B cell (primary cell): ENCODE data around the gene SHQ1. TPM values are rescaled to one million over a fixed set of nuclear protein-coding genes. Genes with fewer than 3 reads are reported as not detected.

ENCODE experiments used
- ATAC-seq: fragments of 200-7000 bp; cut with Tn5 transposase; one replicate; pipeline ENCODE4 v1.10.0; 2021; ENCODE audit warnings: low read depth, mild to moderate bottlenecking, moderate number of reproducible peaks, moderate library complexity
- CTCF ChIA-PET: fragments of 350-600 bp; sonication (Branson Sonifier 250); formaldehyde crosslinking; loops from one replicate; lab custom pipeline; 2021; ENCODE audit warnings: antibody characterized with exemption, inconsistent platforms; lab: Charles Lee
- POLR2A ChIA-PET: fragments of 350-600 bp; sonication (Branson Sonifier 250); formaldehyde crosslinking; loops from one replicate; lab custom pipeline; 2021; ENCODE audit warnings: antibody characterized with exemption; lab: Charles Lee
- DNase-seq: peaks from one replicate; pipeline ENCODE4 v3.0.0; 2013
- H2AFZ ChIP-seq: 2 replicates; pipeline ENCODE4 v1.6.1; 2012; ENCODE audit warnings: mild to moderate bottlenecking, low read depth, low read length; ENCODE audit not compliant: insufficient read depth, poor library complexity, severe bottlenecking
- H3K27ac ChIP-seq, 2 donors: 1 replicate in 1 of 2; 2 replicates in 1 of 2; pipeline ENCODE4 v1.5.1; 2012 to 2013; ENCODE audit warnings: low read length in 2 of 2, mild to moderate bottlenecking in 2 of 2, moderate library complexity in 1 of 2
- H3K27me3 ChIP-seq, 4 experiments: fragments of 200-600 bp in 1 of 4; sonication (generic) in 1 of 4; replicated peaks in 1 of 4; 1 replicate in 2 of 4; 2 replicates in 2 of 4; pipeline versions ENCODE4 v1.6.1 to v1.7.0; 2013 to 2016; ENCODE audit warnings: low read length in 3 of 4, mild to moderate bottlenecking in 2 of 4, mixed read lengths in 1 of 4, moderate library complexity in 1 of 4; ENCODE audit not compliant: insufficient read depth in 4 of 4, control insufficient read depth in 3 of 4; ENCODE audit errors: control extremely low read depth in 1 of 4
- H3K36me3 ChIP-seq, 2 experiments: replicated peaks in 1 of 2; 1 replicate in 1 of 2; 2 replicates in 1 of 2; pipeline versions ENCODE4 v1.6.1 to v1.7.1; 2013; ENCODE audit warnings: low read length in 1 of 2; ENCODE audit not compliant: insufficient read depth in 2 of 2, control insufficient read depth in 1 of 2; ENCODE audit errors: control extremely low read depth in 1 of 2, extremely low read depth in 1 of 2
- H3K4me1 ChIP-seq, 2 donors: fragments of 200-600 bp in 1 of 2; sonication (generic) in 1 of 2; 1 replicate in 1 of 2; 2 replicates in 1 of 2; pipeline versions ENCODE4 v1.5.1 to v1.6.1; 2013 to 2017; ENCODE audit warnings: low read length in 2 of 2; ENCODE audit not compliant: control insufficient read depth in 2 of 2, insufficient read depth in 2 of 2
- H3K4me2 ChIP-seq: replicated peaks from 2 replicates; pipeline ENCODE3; 2012; ENCODE audit warnings: mild to moderate bottlenecking, low read depth, low read length; ENCODE audit not compliant: poor library complexity, severe bottlenecking
- H3K4me3 ChIP-seq, 5 experiments: fragments of 200-600 bp in 1 of 5; sonication (generic) in 1 of 5; 1 replicate in 3 of 5; 2 replicates in 2 of 5; pipeline versions ENCODE4 v1.5.1 to v1.7.0; 2011 to 2016; ENCODE audit warnings: low read length in 4 of 5, mild to moderate bottlenecking in 4 of 5, low read depth in 2 of 5, control low read depth in 1 of 5, moderate library complexity in 1 of 5; ENCODE audit not compliant: insufficient read depth in 1 of 5; ENCODE audit errors: control extremely low read depth in 1 of 5, extremely low read depth in 1 of 5
- H3K79me2 ChIP-seq: fragments of 200-600 bp; sonication (generic); one replicate; pipeline ENCODE4 v1.6.0; 2016; ENCODE audit warnings: low read length; ENCODE audit not compliant: control insufficient read depth, insufficient read depth
- H3K9ac ChIP-seq: fragments of 200-600 bp; sonication (generic); 2 replicates; pipeline ENCODE4 v1.6.1; 2017; ENCODE audit warnings: mild to moderate bottlenecking, low read length, moderate library complexity
- H3K9me3 ChIP-seq, 3 donors: one replicate each; pipeline versions ENCODE4 v1.6.1 to v1.7.1; 2013; ENCODE audit warnings: low read length in 2 of 3; ENCODE audit not compliant: control insufficient read depth in 2 of 3, insufficient read depth in 1 of 3; ENCODE audit errors: control extremely low read depth in 1 of 3
- H4K20me1 ChIP-seq: 2 replicates; pipeline ENCODE4 v1.6.0; 2012; ENCODE audit warnings: mild to moderate bottlenecking, low read length; ENCODE audit not compliant: insufficient read depth, control insufficient read depth, poor library complexity, severe bottlenecking
- H3K27ac Mint-ChIP-seq: one replicate; pipeline ENCODE4 v1.8.0; 2021; ENCODE audit warnings: mixed read lengths
- H3K27me3 Mint-ChIP-seq: one replicate; pipeline ENCODE4 v1.8.0; 2021; ENCODE audit warnings: mixed read lengths
- H3K4me1 Mint-ChIP-seq: one replicate; pipeline ENCODE4 v1.8.0; 2021; ENCODE audit warnings: mixed read lengths
- H3K4me3 Mint-ChIP-seq: one replicate; pipeline ENCODE4 v1.8.0; 2021; ENCODE audit warnings: mixed read lengths
- H3K9me3 Mint-ChIP-seq: one replicate; pipeline ENCODE4 v1.8.0; 2022; ENCODE audit warnings: mixed read lengths; ENCODE audit not compliant: insufficient read depth
- CTCF ChIP-seq: fragments of 200-600 bp; IDR thresholded peaks from one replicate; pipeline ENCODE4 v1.8.0; 2022; ENCODE audit warnings: antibody characterized with exemption, mild to moderate bottlenecking
- EZH2 ChIP-seq: IDR thresholded peaks from 2 replicates; pipeline ENCODE4 v1.6.1; 2012; ENCODE audit warnings: borderline replicate concordance, low read depth, mild to moderate bottlenecking, moderate library complexity, low read length; ENCODE audit not compliant: insufficient read depth, poor library complexity, severe bottlenecking
- WGBS: methylation state at CpG from one replicate; pipeline ENCODE4 v1.1.5; 2013; ENCODE audit warnings: missing lambda C conversion rate; ENCODE audit not compliant: insufficient coverage; 5-methylcytosine and 5-hydroxymethylcytosine counted together
- intact Hi-C: fragments of 100-400 bp; cut with micrococcal nuclease; formaldehyde crosslinking; loops from one replicate; pipeline ENCODE4 v1.10.0; 2022
- polyA plus RNA-seq: library from polyadenylated mRNA; depleted of rRNA; stranded (reverse); fragments of >200 nt; gene quantifications from 2 replicates; pipeline ENCODE4 v1.2.3, GENCODE V29; 2012
- total RNA-seq, 2 donors: library from RNA; stranded (reverse); fragments of 120-200 nt in 1 of 2; gene quantifications; 1 replicate in 1 of 2; 2 replicates in 1 of 2; pipeline versions ENCODE4 v1.2.3 to v1.2.4, GENCODE V29; 2013 to 2022

Gene SHQ1
- total and polyA plus RNA-seq, 2 donors (not counting 1 experiment from before 2014, with no cell fraction given) = 3.6 to 32.0 TPM

- CTCF ChIA-PET = interaction anchor here (0.6 to 1.2 kb wide), 3 partner anchors 148 to 1084 kb away, joined by 3 to 9 read pairs (median 6); no protein-coding TSS in a partner anchor
- WGBS = no CpG with 5 or more reads among the region's 3 CpGs
- no peak for ATAC-seq
Measured at GRCh38 chr3:72814308-72814707, 33.9 kb downstream of the SHQ1 start.

GRCh38 chr3:72812201-72812600, 36.0 kb downstream of the SHQ1 start:
- Histone ChIP-seq H3K4me3 (no peak overlapping the region), H3K4me1 (peaks cover 2 to 5% of the 10 kb centered on the region in 2 donors), H3K9me3 (no peaks in the 10 kb centered on the region), H3K79me2 (no peaks in the 10 kb centered on the region), H2AFZ (no peak overlapping the region), H3K9ac (no peak overlapping the region), H4K20me1 (no peaks in the 10 kb centered on the region), H3K27me3 (no peaks in the 10 kb centered on the region), H3K27ac (no peak overlapping the region), H3K4me2 (no peak overlapping the region), H3K36me3 (peaks cover 0 to 2% of the 10 kb centered on the region in 2 experiments)
- ChIA-PET CTCF (interaction anchor here (1.3 to 3.2 kb wide), 3 partner anchors 10 to 1082 kb away, joined by 3 to 16 read pairs (median 11); no protein-coding TSS in a partner anchor), POLR2A (no interaction called here)
- Mint-ChIP-seq H3K4me3 (no peak overlapping the region), H3K27ac (no peak overlapping the region), H3K27me3 (no peaks in the 10 kb centered on the region), H3K4me1 (peaks cover 17% of the 10 kb centered on the region), H3K9me3 (no peaks in the 10 kb centered on the region)
- intact Hi-C loops = no loop called here
- 100% methylated on average over 1 of the region's 3 CpGs for WGBS
- DNase-seq (no peak), ATAC-seq (no peak)
- no peak for TF ChIP-seq CTCF
- no peak for TF ChIP-seq EZH2

More at GRCh38 chr3:72814308-72814707, 33.9 kb downstream of the SHQ1 start:
- Mint-ChIP-seq H3K9me3 (no peaks in the 10 kb centered on the region), H3K27me3 (no peaks in the 10 kb centered on the region), H3K4me3 (no peak overlapping the region), H3K4me1 (peaks cover 19% of the 10 kb centered on the region), H3K27ac (no peak overlapping the region)
- Histone ChIP-seq H3K27ac (no peak overlapping the region), H3K9me3 (no peaks in the 10 kb centered on the region), H3K79me2 (no peaks in the 10 kb centered on the region), H3K4me3 (no peak overlapping the region), H3K36me3 (peaks cover 0 to 2% of the 10 kb centered on the region in 2 experiments), H3K4me2 (no peak overlapping the region), H3K27me3 (no peaks in the 10 kb centered on the region), H4K20me1 (no peaks in the 10 kb centered on the region), H2AFZ (no peak overlapping the region), H3K9ac (no peak overlapping the region), H3K4me1 (peaks cover 2 to 5% of the 10 kb centered on the region in 2 donors)
- POLR2A ChIA-PET = no interaction called here
- DNase-seq = peak; percentile 23
- intact Hi-C loops = no loop called here
- TF ChIP-seq CTCF (no peak), EZH2 (no peak)
